K562 (cell line): ENCODE data around the gene TXNDC15. TPM values are rescaled to one million over a fixed set of nuclear protein-coding genes. Genes with fewer than 3 reads are reported as not detected.

ENCODE experiments used
- CHD4 ChIP-seq: fragments of 200-600 bp; sonication (generic); IDR thresholded peaks from 3 replicates; pipeline ENCODE4 v1.6.1; 2012; ENCODE audit warnings: low read depth, mild to moderate bottlenecking, mixed read lengths, low read length, inconsistent platforms; ENCODE audit not compliant: insufficient read depth, insufficient replicate concordance, poor library complexity, severe bottlenecking
- CTBP1 ChIP-seq: fragments of 450-650 bp; IDR thresholded peaks from 2 replicates; pipeline ENCODE4 v1.6.1; 2016; ENCODE audit warnings: borderline replicate concordance
- EHMT2 ChIP-seq: fragments of 450-650 bp; IDR thresholded peaks from 2 replicates; pipeline ENCODE4 v1.6.1; 2018; ENCODE audit warnings: antibody characterized with exemption
- ETV1 ChIP-seq: fragments of 450-650 bp; conservative IDR thresholded peaks from 2 replicates; pipeline ENCODE4 v1.6.1; 2016; ENCODE audit warnings: missing genetic modification characterization, control low read depth, low read depth, missing compliant biosample characterization
- HDGF ChIP-seq: fragments of 450-650 bp; IDR thresholded peaks from 2 replicates; pipeline ENCODE4 v1.6.1; 2016
- HIVEP1 ChIP-seq: fragments of 250-450 bp; sonication (Bioruptor Pico); IDR thresholded peaks from 2 replicates; pipeline ENCODE4 v1.4.0; 2020; ENCODE audit warnings: mild to moderate bottlenecking
- HOXB6 ChIP-seq: fragments of 250-450 bp; sonication (Bioruptor Pico); IDR thresholded peaks from 2 replicates; pipeline ENCODE4 v1.5.1; 2022; ENCODE audit warnings: mild to moderate bottlenecking, borderline replicate concordance
- KDM5B ChIP-seq: fragments of 200-600 bp; sonication (generic); IDR thresholded peaks from 2 replicates; pipeline ENCODE4 v1.6.1; 2012; ENCODE audit warnings: low read depth, mild to moderate bottlenecking, moderate library complexity, low read length, control low read depth, inconsistent platforms; ENCODE audit not compliant: insufficient replicate concordance
- LEF1 ChIP-seq: fragments of 450-650 bp; IDR thresholded peaks from 2 replicates; pipeline ENCODE4 v1.6.1; 2016; ENCODE audit warnings: mild to moderate bottlenecking
- MBD2 ChIP-seq: sonication (generic); IDR thresholded peaks from 2 replicates; pipeline ENCODE4 v1.6.1; 2016; ENCODE audit warnings: low read depth, borderline replicate concordance
- POLR2AphosphoS2 ChIP-seq: IDR thresholded peaks from 2 replicates; pipeline ENCODE4 v1.6.1; 2012; ENCODE audit warnings: low read length, improper control_type of control experiment
- PYGO2 ChIP-seq: fragments of 450-650 bp; IDR thresholded peaks from 2 replicates; pipeline ENCODE4 v1.6.1; 2016; ENCODE audit warnings: mild to moderate bottlenecking, missing genetic modification characterization, moderate library complexity, missing compliant biosample characterization
- RBM17 ChIP-seq: fragments of 200-400 bp; formaldehyde crosslinking; IDR thresholded peaks from 2 replicates; pipeline ENCODE4 v1.6.1; 2017; ENCODE audit warnings: low read depth, mild to moderate bottlenecking, low read length, borderline replicate concordance
- SIX5 ChIP-seq, 2 experiments: IDR thresholded peaks; 2 replicates each; pipeline ENCODE4 v1.6.1; 2011; ENCODE audit warnings: low read length in 2 of 2, borderline replicate concordance in 1 of 2, low read depth in 1 of 2, mild to moderate bottlenecking in 1 of 2, moderate library complexity in 1 of 2; ENCODE audit not compliant: insufficient read depth in 1 of 2
- SRF ChIP-seq, 2 experiments: fragments of 250-450, 450-650 bp in 1 of 2; sonication (Bioruptor Pico) in 1 of 2; sonication (generic) in 1 of 2; formaldehyde crosslinking; IDR thresholded peaks; 2 replicates each; pipeline versions ENCODE4 v1.5.0 to v1.5.1; 2020 to 2022; ENCODE audit warnings: mild to moderate bottlenecking in 1 of 2, missing genetic modification reagents in 1 of 2
- THAP7 ChIP-seq: fragments of 250-450 bp; sonication (Bioruptor Pico); IDR thresholded peaks from 2 replicates; pipeline ENCODE4 v1.5.0; 2021
- WHSC1 ChIP-seq: IDR thresholded peaks from one replicate; pipeline ENCODE4 v1.6.1; 2012; ENCODE audit warnings: low read length, control low read depth, inconsistent platforms
- ZBTB33 ChIP-seq: sonication (generic); formaldehyde crosslinking; IDR thresholded peaks from 2 replicates; pipeline ENCODE4 v1.8.1; 2023; ENCODE audit warnings: mild to moderate bottlenecking, missing genetic modification reagents
- ZNF124 ChIP-seq: sonication (generic); formaldehyde crosslinking; IDR thresholded peaks from 2 replicates; pipeline ENCODE4 v1.8.1; 2022; ENCODE audit warnings: missing genetic modification reagents
- ZNF133 ChIP-seq: fragments of 250-450 bp; sonication (Bioruptor Pico); IDR thresholded peaks from 2 replicates; pipeline ENCODE4 v1.4.0; 2020; ENCODE audit warnings: mild to moderate bottlenecking
- ZNF311 ChIP-seq: fragments of 250-450 bp; sonication (Bioruptor Pico); IDR thresholded peaks from 2 replicates; pipeline ENCODE4 v1.4.0; 2020; ENCODE audit warnings: mild to moderate bottlenecking, moderate library complexity
- ZNF354B ChIP-seq: fragments of 250-450 bp; sonication (Bioruptor Pico); IDR thresholded peaks from 2 replicates; pipeline ENCODE4 v1.4.0; 2020
- ZNF507 ChIP-seq: conservative IDR thresholded peaks from 2 replicates; pipeline ENCODE4 v1.6.1; 2017; ENCODE audit warnings: missing genetic modification characterization, missing compliant biosample characterization
- ZZZ3 ChIP-seq: fragments of 450-650 bp; IDR thresholded peaks from 2 replicates; pipeline ENCODE4 v1.6.1; 2016; ENCODE audit warnings: antibody characterized with exemption, mild to moderate bottlenecking, moderate library complexity
- polyA plus RNA-seq, 8 experiments: library from polyadenylated mRNA; depleted of rRNA in 4 of 8; stranded (reverse) in 5 of 8; unstranded in 3 of 8; fragments of >200 nt; fragmentation: Nextera tagmentation in 2 of 8; fragmentation: Illumina TruSeq in 1 of 8; extraction: Ambion mirVana in 2 of 8; extraction: Trizol in 1 of 8; gene quantifications; 2 replicates each; pipeline versions ENCODE4 v1.2.1 to v1.2.3, GENCODE V29; 2011 to 2014; ENCODE audit warnings: inconsistent platforms in 1 of 8, missing spikeins in 1 of 8
- total RNA-seq, 7 experiments: library from RNA; depleted of rRNA in 6 of 7; stranded (reverse); fragments of >200 nt in 6 of 7; fragmentation: Illumina TruSeq in 2 of 7; extraction: Trizol in 2 of 7; gene quantifications; 2 replicates each; pipeline versions ENCODE4 v1.2.1 to v1.2.3, GENCODE V29; 2011 to 2021; ENCODE audit warnings: low replicate concordance in 1 of 7
- TF ChIP-seq, protein P1 (sequence below): sonication (generic); formaldehyde crosslinking; IDR thresholded peaks from 2 replicates; pipeline ENCODE4 v1.8.1; 2023; ENCODE audit warnings: mild to moderate bottlenecking, missing genetic modification reagents

TXNDC15 gene
- total and polyA plus RNA-seq, 9 of the 15 experiments (the other 6 are each of a cell fraction or from before 2014, with no cell fraction given) = 3.0 to 15.4 (median 12.3) TPM

DNA sequence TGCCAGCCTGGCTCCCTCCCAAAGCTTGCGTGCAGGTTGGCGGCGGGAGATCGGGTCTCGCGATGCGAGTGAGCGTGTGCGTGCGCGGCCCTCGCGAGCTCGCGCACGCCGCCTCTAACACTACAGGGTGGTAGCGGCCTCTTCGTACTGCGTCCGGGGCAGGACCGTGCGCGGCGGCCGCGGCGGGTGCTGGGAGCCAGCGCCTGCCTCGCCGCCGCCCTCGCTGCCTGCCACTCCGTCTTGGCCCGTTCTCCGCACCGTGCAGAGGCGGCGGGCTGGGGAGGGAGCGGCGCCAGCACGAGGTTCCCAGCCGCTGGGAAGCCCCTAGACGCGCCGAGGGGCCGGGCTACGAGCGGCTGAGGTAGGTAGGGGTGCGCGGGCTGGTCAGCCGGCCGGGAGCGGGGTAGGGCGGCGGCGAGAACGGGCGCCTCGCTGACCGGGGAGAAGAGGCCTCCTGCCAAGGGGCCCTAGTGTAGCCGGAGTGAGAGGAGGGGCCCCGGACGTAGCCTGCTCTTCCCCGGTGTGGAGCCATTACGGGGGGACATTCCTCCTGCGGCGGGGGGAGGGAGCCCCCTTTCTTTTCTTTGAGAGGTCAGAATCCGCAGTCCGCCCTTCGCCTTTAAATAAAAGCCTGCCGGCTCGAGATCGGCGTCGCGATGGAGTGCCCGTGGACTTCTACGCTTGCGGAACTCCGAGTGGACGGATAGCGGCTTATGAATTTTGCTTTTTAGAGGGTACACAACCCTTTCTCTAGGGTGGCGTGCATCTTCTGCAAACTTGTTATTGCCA, 28.1 kb upstream of the TXNDC15 start, which contains the start of gene C5orf24 (continued):
- no peak for TF ChIP-seq ZNF507 (tag)
- TF ChIP-seq PYGO2 (tag) = no peak
- no peak for TF ChIP-seq HOXB6 (CRISPR knock-in tag)
- no peak for TF ChIP-seq RBM17
- no peak for TF ChIP-seq CHD4
- TF ChIP-seq SRF (CRISPR knock-in tag; IDR thresholded peaks at IDR 0.05) = peak in 1 of 2 experiments; percentile 87; a peak in 1 of 4 replicates
- peak; percentile 93 for TF ChIP-seq KDM5B
- TF ChIP-seq, protein P1, sequence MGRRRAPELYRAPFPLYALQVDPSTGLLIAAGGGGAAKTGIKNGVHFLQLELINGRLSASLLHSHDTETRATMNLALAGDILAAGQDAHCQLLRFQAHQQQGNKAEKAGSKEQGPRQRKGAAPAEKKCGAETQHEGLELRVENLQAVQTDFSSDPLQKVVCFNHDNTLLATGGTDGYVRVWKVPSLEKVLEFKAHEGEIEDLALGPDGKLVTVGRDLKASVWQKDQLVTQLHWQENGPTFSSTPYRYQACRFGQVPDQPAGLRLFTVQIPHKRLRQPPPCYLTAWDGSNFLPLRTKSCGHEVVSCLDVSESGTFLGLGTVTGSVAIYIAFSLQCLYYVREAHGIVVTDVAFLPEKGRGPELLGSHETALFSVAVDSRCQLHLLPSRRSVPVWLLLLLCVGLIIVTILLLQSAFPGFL (CRISPR knock-in tag) = no peak
- TF ChIP-seq MBD2 = no peak
- no peak for TF ChIP-seq ETV1 (tag)
- peak; percentile 65; the same call in 1 of the 2 replicates for TF ChIP-seq ZBTB33
- TF ChIP-seq SIX5 (IDR thresholded peaks at IDR 0.05; ENCODE audit: borderline replicate concordance in 1 of 2, insufficient read depth in 1 of 2, low read depth in 1 of 2, low read length in 2 of 2) = no peak
- TF ChIP-seq ZNF124 (CRISPR knock-in tag) = no peak
- no peak for TF ChIP-seq HDGF
- peak; percentile 90; the same call in 1 of the 2 replicates for TF ChIP-seq THAP7 (CRISPR knock-in tag)
- TF ChIP-seq ZZZ3 = no peak
- TF ChIP-seq EHMT2 = no peak
- TF ChIP-seq LEF1 = no peak
- peak; percentile 89 for TF ChIP-seq CTBP1
- peak; percentile 97 for TF ChIP-seq POLR2AphosphoS2
- TF ChIP-seq ZNF133 (CRISPR knock-in tag) = no peak
- TF ChIP-seq WHSC1 = no peak
- no peak for TF ChIP-seq HIVEP1
- no peak for TF ChIP-seq ZNF311 (CRISPR knock-in tag)
- TF ChIP-seq ZNF354B (CRISPR knock-in tag) = no peak
